HepG2 (cell line): ENCODE results near the gene SYNE2. TPM values are rescaled to one million over a fixed set of nuclear protein-coding genes. Genes with fewer than 3 reads are reported as not detected.
A peak's percentile ranks its signal among the peaks of the same experiment; 100 is the strongest.

Experiments
- ATAC-seq: fragments of 200-7000 bp; cut with Tn5 transposase; 3 replicates; pipeline ENCODE4 v1.9.1; 2020; ENCODE audit warnings: mild to moderate bottlenecking, moderate library complexity
- BruUV-seq: library from RNA; stranded (reverse); fragments of 400-500 nt; replicated peaks from 2 replicates; lab custom pipeline; 2021; lab: Mats Ljungman, UMichigan
- CTCF ChIA-PET: fragments of 300-600 bp; formaldehyde crosslinking; extraction: SDS; loops from one replicate; lab custom pipeline; 2021; ENCODE audit warnings: low total read pairs, inconsistent platforms, low intra/inter-chr PET ratio; lab: Yijun Ruan, JAX
- POLR2A ChIA-PET: fragments of 350-600 bp; sonication (Branson Sonifier 250); formaldehyde crosslinking; loops from one replicate; lab custom pipeline; 2020; ENCODE audit warnings: antibody characterized with exemption, inconsistent platforms; lab: Yijun Ruan, JAX
- DNase-seq: peaks from one replicate; pipeline ENCODE4 v3.0.0-alpha.2; 2015; ENCODE audit warnings: low spot score
- FAIRE-seq: peaks from 3 replicates; lab custom pipeline; 2011; peaks lifted over from hg19 to GRCh38; lab: Jason Lieb, UNC
- H2AFZ ChIP-seq: one replicate; pipeline ENCODE4 v1.6.1; 2011; ENCODE audit warnings: low read length, inconsistent platforms
- H3K27ac ChIP-seq: fragments of 300-600 bp; 3 replicates; pipeline ENCODE4 v1.8.0; 2011; ENCODE audit warnings: mixed run types, mild to moderate bottlenecking, mixed read lengths, low read length, inconsistent platforms; ENCODE audit not compliant: insufficient read depth; ENCODE audit errors: extremely low read length
- H3K27me3 ChIP-seq, 2 experiments: fragments of 200-600 bp in 1 of 2; 2 replicates in 1 of 2; 3 replicates in 1 of 2; pipeline versions ENCODE4 v1.6.0 to v1.8.0; 2011; ENCODE audit warnings: low read length in 2 of 2, mild to moderate bottlenecking in 2 of 2, moderate library complexity in 2 of 2, inconsistent platforms in 1 of 2; ENCODE audit not compliant: insufficient read depth in 2 of 2, control insufficient read depth in 1 of 2
- H3K36me3 ChIP-seq, 2 experiments: fragments of 200-600 bp in 1 of 2; replicated peaks in 1 of 2; 2 replicates in 1 of 2; 3 replicates in 1 of 2; pipeline versions ENCODE4 v1.5.1 to v1.8.0; 2011; ENCODE audit warnings: low read length in 2 of 2, inconsistent platforms in 1 of 2; ENCODE audit not compliant: insufficient read depth in 2 of 2, control insufficient read depth in 1 of 2
- H3K4me1 ChIP-seq: 2 replicates; pipeline ENCODE4 v1.5.1; 2012; ENCODE audit warnings: low read length, inconsistent platforms; ENCODE audit not compliant: insufficient read depth
- H3K4me2 ChIP-seq: 2 replicates; pipeline ENCODE4 v1.6.0; 2011; ENCODE audit warnings: low read depth, low read length, inconsistent platforms
- H3K4me3 ChIP-seq, 3 experiments: fragments of 200-600 bp in 1 of 3; sonication (generic), shearing (Covaris generic) in 1 of 3; replicated peaks in 1 of 3; 2 replicates each; pipeline ENCODE4 v1.5.1; 2011 to 2016; ENCODE audit warnings: low read length in 3 of 3, inconsistent platforms in 2 of 3, low read depth in 2 of 3, mild to moderate bottlenecking in 2 of 3, control low read depth in 1 of 3, mixed read lengths in 1 of 3; ENCODE audit not compliant: insufficient read depth in 1 of 3
- H3K79me2 ChIP-seq: one replicate; pipeline ENCODE4 v1.6.1; 2011; ENCODE audit warnings: low read length, inconsistent platforms; ENCODE audit not compliant: insufficient read depth
- H3K9ac ChIP-seq: 2 replicates; pipeline ENCODE4 v1.6.0; 2011; ENCODE audit warnings: mild to moderate bottlenecking, low read depth, low read length, inconsistent platforms; ENCODE audit not compliant: insufficient read depth
- H3K9me3 ChIP-seq: 2 replicates; pipeline ENCODE4 v1.5.1; 2012; ENCODE audit warnings: mild to moderate bottlenecking, low read length
- H4K20me1 ChIP-seq: 2 replicates; pipeline ENCODE4 v1.6.0; 2011; ENCODE audit warnings: inconsistent platforms, mild to moderate bottlenecking, low read length, moderate library complexity; ENCODE audit not compliant: insufficient read depth
- GATAD1 ChIP-seq: IDR thresholded peaks from 2 replicates; pipeline ENCODE4 v1.6.1; 2016; ENCODE audit warnings: missing genetic modification reagents, missing compliant biosample characterization
- HCFC1 ChIP-seq: fragments of 150-350 bp; IDR thresholded peaks from 2 replicates; pipeline ENCODE4 v1.6.1; 2014; ENCODE audit warnings: low read depth, low read length
- MAFF ChIP-seq: IDR thresholded peaks from 2 replicates; pipeline ENCODE4 v1.6.1; 2011; ENCODE audit warnings: low read depth, low read length, improper control_type of control experiment
- MTA3 ChIP-seq: sonication (generic); formaldehyde crosslinking; IDR thresholded peaks from 2 replicates; pipeline ENCODE4 v1.4.0; 2020; ENCODE audit warnings: missing genetic modification reagents
- ZNF121 ChIP-seq: sonication (generic); formaldehyde crosslinking; IDR thresholded peaks from 2 replicates; pipeline ENCODE4 v1.5.0; 2020; ENCODE audit warnings: mild to moderate bottlenecking, missing genetic modification reagents
- WGBS: methylation state at CpG from one replicate; pipeline ENCODE4 v1.1.6; 2017; ENCODE audit warnings: low lambda C conversion rate; 5-methylcytosine and 5-hydroxymethylcytosine counted together
- in situ Hi-C: cut with HindIII; loops from 2 replicates; pipeline ENCODE4 v1.10.0; 2017; ENCODE audit warnings: low pct_unique_long_range_greater_than_20kb; ENCODE audit not compliant: extremely low pct_ligation_motif_present
- intact Hi-C: fragments of 100-400 bp; cut with micrococcal nuclease; formaldehyde crosslinking; loops from one replicate; pipeline ENCODE4 v1.10.0; 2022; ENCODE audit not compliant: unreplicated experiment
- polyA plus RNA-seq, 8 experiments: library from polyadenylated mRNA; depleted of rRNA in 3 of 8; stranded (reverse) in 7 of 8; unstranded in 1 of 8; fragments of >200 nt; fragmentation: Illumina TruSeq in 4 of 8; extraction: Trizol in 4 of 8; gene quantifications; 2 replicates each; pipeline versions ENCODE4 v1.2.1 to v1.2.3, GENCODE V29; 2011 to 2016; ENCODE audit warnings: low read depth in 4 of 8, missing spikeins in 1 of 8, mixed read lengths in 1 of 8; ENCODE audit not compliant: insufficient read depth in 1 of 8
- total RNA-seq, 5 experiments: library from RNA; depleted of rRNA; stranded (reverse); fragments of >200 nt; fragmentation: Illumina TruSeq; extraction: Trizol; gene quantifications; 2 replicates each; pipeline ENCODE4 v1.2.3, GENCODE V29; 2016; ENCODE audit warnings: low read depth in 1 of 5
- TF ChIP-seq, protein P1 (sequence below): sonication (generic); formaldehyde crosslinking; IDR thresholded peaks from 2 replicates; pipeline ENCODE4 v1.5.0; 2020; ENCODE audit warnings: mild to moderate bottlenecking, missing genetic modification reagents
- TF ChIP-seq, protein P2 (sequence below): sonication (generic); formaldehyde crosslinking; conservative IDR thresholded peaks from 2 replicates; pipeline ENCODE4 v1.8.0; 2022; ENCODE audit warnings: mild to moderate bottlenecking, moderate library complexity, missing genetic modification reagents

Gene SYNE2
- total and polyA plus RNA-seq, 2 of the 13 experiments (the other 11 are each of a cell fraction or from before 2014, with no cell fraction given) = 6.2 to 13.3 TPM

DNA sequence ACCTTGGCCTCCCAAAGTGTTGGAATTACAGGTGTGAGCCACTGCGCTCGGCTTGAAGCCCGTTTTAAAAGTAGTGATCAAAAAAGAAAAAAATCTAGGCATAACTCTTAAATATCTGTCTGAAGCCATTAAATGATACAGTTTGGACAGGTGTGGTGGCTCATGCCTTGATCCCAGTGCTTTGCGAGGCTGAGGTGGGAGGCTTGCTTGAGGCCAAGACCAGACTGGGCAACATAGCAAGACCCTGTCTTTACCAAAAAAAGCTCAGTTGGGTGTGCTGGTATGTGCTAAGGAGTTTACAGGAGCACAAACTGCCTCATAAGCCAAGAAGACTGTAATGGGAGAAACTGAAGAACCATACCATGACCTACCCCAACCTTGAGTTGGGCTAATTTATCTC, 26.0 kb downstream of the SYNE2 start:
- Histone ChIP-seq H3K27ac (no peak overlapping the region), H3K79me2 (no peaks in the 10 kb centered on the region), H3K27me3 (no peaks in the 10 kb centered on the region), H3K36me3 (no peaks in the 10 kb centered on the region), H3K4me2 (no peak overlapping the region), H3K9me3 (no peaks in the 10 kb centered on the region), H4K20me1 (no peaks in the 10 kb centered on the region), H3K4me1 (no peaks in the 10 kb centered on the region), H2AFZ (no peak overlapping the region), H3K9ac (no peak overlapping the region), H3K4me3 (no peak overlapping the region)
- BruUV-seq = no TSS peak
- 96% methylated on average over 4 of the region's 4 CpGs for WGBS
- TF ChIP-seq ZNF121 (CRISPR knock-in tag) (0 out of 2 replicates have a peak, but pooled peaks have one; percentile 9), HCFC1 (no peak), GATAD1 (CRISPR knock-in tag) (no peak), MTA3 (no peak), MAFF (no peak)
- TF ChIP-seq, protein P1, sequence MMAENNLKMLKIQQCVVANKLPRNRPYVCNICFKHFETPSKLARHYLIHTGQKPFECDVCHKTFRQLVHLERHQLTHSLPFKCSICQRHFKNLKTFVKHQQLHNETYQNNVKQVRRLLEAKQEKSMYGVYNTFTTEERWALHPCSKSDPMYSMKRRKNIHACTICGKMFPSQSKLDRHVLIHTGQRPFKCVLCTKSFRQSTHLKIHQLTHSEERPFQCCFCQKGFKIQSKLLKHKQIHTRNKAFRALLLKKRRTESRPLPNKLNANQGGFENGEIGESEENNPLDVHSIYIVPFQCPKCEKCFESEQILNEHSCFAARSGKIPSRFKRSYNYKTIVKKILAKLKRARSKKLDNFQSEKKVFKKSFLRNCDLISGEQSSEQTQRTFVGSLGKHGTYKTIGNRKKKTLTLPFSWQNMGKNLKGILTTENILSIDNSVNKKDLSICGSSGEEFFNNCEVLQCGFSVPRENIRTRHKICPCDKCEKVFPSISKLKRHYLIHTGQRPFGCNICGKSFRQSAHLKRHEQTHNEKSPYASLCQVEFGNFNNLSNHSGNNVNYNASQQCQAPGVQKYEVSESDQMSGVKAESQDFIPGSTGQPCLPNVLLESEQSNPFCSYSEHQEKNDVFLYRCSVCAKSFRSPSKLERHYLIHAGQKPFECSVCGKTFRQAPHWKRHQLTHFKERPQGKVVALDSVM (CRISPR knock-in tag) = no peak
- TF ChIP-seq, protein P2, sequence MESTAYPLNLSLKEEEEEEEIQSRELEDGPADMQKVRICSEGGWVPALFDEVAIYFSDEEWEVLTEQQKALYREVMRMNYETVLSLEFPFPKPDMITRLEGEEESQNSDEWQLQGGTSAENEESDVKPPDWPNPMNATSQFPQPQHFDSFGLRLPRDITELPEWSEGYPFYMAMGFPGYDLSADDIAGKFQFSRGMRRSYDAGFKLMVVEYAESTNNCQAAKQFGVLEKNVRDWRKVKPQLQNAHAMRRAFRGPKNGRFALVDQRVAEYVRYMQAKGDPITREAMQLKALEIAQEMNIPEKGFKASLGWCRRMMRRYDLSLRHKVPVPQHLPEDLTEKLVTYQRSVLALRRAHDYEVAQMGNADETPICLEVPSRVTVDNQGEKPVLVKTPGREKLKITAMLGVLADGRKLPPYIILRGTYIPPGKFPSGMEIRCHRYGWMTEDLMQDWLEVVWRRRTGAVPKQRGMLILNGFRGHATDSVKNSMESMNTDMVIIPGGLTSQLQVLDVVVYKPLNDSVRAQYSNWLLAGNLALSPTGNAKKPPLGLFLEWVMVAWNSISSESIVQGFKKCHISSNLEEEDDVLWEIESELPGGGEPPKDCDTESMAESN = no peak
- ATAC-seq = no peak
- ChIA-PET POLR2A (no interaction called here), CTCF (no interaction called here)
- FAIRE-seq = no peak
- in situ Hi-C loops = no loop called here
- intact Hi-C loops = no loop called here
- no peak for DNase-seq
